ENCODE results near the gene IVL. TPM values are rescaled to one million over a fixed set of nuclear protein-coding genes. Genes with fewer than 3 reads are reported as not detected.

IVL gene
- polyA plus RNA-seq, 1 donor = not detected

DNA sequence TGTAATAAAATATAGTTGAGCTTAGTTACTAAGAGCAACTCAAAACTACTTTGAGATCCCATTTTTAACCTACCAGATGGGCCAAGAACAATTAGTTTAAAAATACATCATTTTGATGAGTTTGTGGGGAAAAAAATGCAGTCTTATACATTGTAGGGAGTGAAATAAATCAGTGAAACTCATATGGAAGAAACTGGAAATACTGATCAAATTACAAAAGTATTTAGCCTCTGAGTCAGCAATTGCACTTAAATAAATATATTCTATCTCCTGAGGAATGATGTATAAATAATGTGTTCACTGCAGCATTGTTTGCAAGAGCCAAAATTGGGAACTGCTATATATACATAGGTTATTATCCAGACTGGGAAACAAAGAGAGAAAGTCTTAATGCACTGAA is 34.9 kb upstream of the IVL start:
- no peak for DNase-seq
- Histone ChIP-seq H3K27me3 (ENCODE audit: control insufficient read depth, insufficient read depth, low read length) (peaks cover 4% of the 10 kb centered on the region), H3K9me3 (ENCODE audit: control insufficient read depth, low read depth, low read length) (no peaks in the 10 kb centered on the region), H3K4me3 (ENCODE audit: low read length) (no peak overlapping the region), H3K27ac (ENCODE audit: low read length) (no peak overlapping the region), H3K4me1 (ENCODE audit: control insufficient read depth, insufficient read depth, low read length) (no peaks in the 10 kb centered on the region), H3K36me3 (ENCODE audit: control insufficient read depth, insufficient read depth, low read length) (no peaks in the 10 kb centered on the region)

DNA sequence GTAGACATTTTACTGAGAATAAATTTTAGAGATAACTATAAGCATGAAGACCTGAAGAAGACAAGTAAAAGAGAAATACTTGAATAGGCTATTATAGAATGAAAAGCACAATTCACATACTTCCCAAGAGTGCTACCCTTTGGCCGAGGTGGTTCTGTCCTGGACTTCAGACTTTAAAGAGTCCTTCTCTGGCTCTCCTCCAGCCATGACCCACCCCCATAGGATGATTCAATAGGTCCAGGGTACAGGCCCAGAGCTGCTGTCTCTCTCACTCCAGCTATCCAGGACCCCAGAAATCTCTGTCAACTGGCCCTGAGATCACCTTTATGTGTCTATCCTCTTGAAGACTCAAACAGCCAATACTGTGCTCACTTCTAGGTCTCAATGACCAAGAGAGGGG is 31.5 kb upstream of the IVL start:
- Histone ChIP-seq H3K36me3 (ENCODE audit: control insufficient read depth, insufficient read depth, low read length) (no peaks in the 10 kb centered on the region), H3K4me3 (ENCODE audit: low read length) (no peak overlapping the region), H3K9me3 (ENCODE audit: control insufficient read depth, low read depth, low read length) (no peaks in the 10 kb centered on the region), H3K4me1 (ENCODE audit: control insufficient read depth, insufficient read depth, low read length) (no peaks in the 10 kb centered on the region), H3K27ac (ENCODE audit: low read length) (no peak overlapping the region), H3K27me3 (ENCODE audit: control insufficient read depth, insufficient read depth, low read length) (peaks cover 4% of the 10 kb centered on the region)
- no CpG with 5 or more reads among the region's 1 CpG for WGBS (ENCODE audit: insufficient coverage, low lambda C conversion rate)
- peak in 1 of 2 donors; percentile 10 for DNase-seq

DNA sequence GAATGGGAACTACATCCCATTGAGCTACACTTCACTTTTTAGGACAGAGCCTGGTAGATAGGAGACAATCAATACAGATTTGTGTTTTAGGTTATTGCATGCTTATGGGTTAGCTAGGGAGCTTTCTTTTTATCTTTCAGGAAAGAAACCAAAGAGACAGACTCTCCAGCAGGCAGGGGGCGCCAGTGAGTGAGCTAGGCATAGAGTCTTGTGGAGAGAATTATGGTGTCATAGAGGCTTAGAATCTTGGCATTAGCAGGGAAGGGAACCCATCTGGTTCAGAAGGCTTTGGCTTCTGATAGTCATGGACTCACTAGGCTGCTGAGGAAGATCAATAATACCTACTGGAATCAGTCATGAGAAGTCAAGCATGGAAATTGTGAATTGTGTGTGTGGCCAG is 30.3 kb upstream of the IVL start, which contains the start of gene SMCP:
SMCP (plus strand) TSS at position 281 of the 400 bp plus-strand sequence. CDS start 6,101 bp downstream, outside the sequence.
- DNase-seq = no peak
- Histone ChIP-seq H3K27me3 (ENCODE audit: control insufficient read depth, insufficient read depth, low read length) (no peaks in the 10 kb centered on the region), H3K4me3 (ENCODE audit: low read length) (no peak within 1 kb of the TSS), H3K36me3 (ENCODE audit: control insufficient read depth, insufficient read depth, low read length) (no peaks in the 10 kb centered on the region), H3K9me3 (ENCODE audit: control insufficient read depth, low read depth, low read length) (no peaks in the 10 kb centered on the region), H3K27ac (ENCODE audit: low read length) (no peak within 1 kb of the TSS), H3K4me1 (ENCODE audit: control insufficient read depth, insufficient read depth, low read length) (no peaks in the 10 kb centered on the region)
- no CpG with 5 or more reads among the region's 1 CpG for WGBS (ENCODE audit: insufficient coverage, low lambda C conversion rate)

DNA sequence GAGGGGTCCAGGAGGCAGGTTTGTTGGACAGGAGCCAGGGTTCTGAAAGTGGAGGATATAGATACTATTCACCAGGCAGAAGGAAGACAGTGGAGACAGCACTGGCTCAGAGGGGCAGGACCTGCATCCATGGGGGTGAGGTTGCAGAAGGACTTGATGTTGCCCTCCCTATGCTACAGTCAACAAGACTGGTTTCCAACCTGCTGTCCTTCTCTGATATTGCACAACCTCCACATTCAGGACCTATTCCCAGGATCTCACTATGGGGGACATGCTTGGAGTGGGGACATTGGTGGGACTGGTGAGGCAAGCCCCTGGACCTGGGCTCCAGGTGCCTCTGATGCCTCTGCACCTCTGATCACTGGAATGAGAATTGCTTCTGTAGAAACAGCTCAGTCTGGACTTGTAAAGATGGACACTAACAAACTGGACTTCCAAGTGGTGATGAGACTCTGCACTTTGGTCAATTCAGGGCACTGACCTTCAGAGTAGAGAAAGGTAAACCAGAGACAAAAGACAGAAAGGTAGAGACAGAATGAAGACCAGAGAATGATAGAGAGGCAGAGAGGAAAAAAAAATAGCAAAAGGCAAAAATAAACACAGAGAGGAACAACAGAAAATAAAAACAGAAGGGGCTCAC is 28.7 kb upstream of the IVL start:
- H3K27ac ChIP-seq (ENCODE audit: low read length) = no peak overlapping the region
- no peak for DNase-seq
- no peaks in the 10 kb centered on the region for H3K9me3 ChIP-seq (ENCODE audit: control insufficient read depth, low read depth, low read length)
- no peaks in the 10 kb centered on the region for H3K36me3 ChIP-seq (ENCODE audit: control insufficient read depth, insufficient read depth, low read length)
- no peaks in the 10 kb centered on the region for H3K27me3 ChIP-seq (ENCODE audit: control insufficient read depth, insufficient read depth, low read length)
- H3K4me3 ChIP-seq (ENCODE audit: low read length) = no peak overlapping the region
- H3K4me1 ChIP-seq (ENCODE audit: control insufficient read depth, insufficient read depth, low read length) = no peaks in the 10 kb centered on the region

DNA sequence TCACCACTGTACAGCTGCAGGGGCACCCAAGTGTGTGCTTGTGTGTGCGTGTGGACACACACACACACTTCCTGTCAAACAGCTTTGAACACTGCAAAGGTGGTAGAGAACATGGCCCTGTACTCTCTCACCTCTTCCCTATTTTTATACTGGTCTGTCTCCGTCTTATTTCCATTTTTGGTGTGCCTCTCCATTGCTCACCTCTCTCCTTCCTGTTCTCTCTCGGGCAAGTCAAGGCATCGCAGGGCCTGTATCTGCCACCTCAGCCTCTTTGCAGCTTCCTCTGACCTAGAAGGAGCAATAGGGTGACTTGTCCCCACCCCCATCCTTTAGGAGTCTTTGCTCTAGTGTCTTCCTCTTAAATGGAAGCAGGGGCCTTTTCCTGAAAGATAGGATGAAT is 28.0 kb upstream of the IVL start:
- H3K4me3 ChIP-seq (ENCODE audit: low read length) = no peak overlapping the region
- no peaks in the 10 kb centered on the region for H3K36me3 ChIP-seq (ENCODE audit: control insufficient read depth, insufficient read depth, low read length)
- whole genome bisulfite sequencing (ENCODE audit: insufficient coverage, low lambda C conversion rate) = 100% methylated on average over 2 of the region's 4 CpGs
- no peaks in the 10 kb centered on the region for H3K9me3 ChIP-seq (ENCODE audit: control insufficient read depth, low read depth, low read length)
- H3K27me3 ChIP-seq (ENCODE audit: control insufficient read depth, insufficient read depth, low read length) = no peaks in the 10 kb centered on the region
- no peaks in the 10 kb centered on the region for H3K4me1 ChIP-seq (ENCODE audit: control insufficient read depth, insufficient read depth, low read length)
- no peak for DNase-seq
- H3K27ac ChIP-seq (ENCODE audit: low read length) = no peak overlapping the region

DNA sequence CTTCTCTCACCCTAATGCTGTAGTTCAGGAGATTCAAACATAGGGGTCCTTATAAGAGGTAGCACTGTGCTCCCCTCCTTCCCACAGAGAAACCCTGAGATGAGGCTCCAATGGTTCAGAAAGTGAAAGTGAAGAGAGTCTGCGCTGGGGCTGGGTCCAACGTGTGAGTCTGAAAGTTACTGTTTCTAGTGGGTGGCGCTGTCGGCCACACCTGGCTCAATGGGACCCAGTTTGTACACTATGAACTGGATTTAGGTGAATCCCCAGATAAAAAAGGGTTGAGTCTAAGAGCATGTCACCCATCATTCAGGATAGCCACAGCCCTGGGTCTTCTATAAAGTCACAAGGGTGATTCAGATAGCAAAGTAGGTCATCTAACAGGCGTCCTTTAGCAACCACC is 27.4 kb upstream of the IVL start:
- no peak for DNase-seq
- Histone ChIP-seq H3K9me3 (ENCODE audit: control insufficient read depth, low read depth, low read length) (no peaks in the 10 kb centered on the region), H3K4me1 (ENCODE audit: control insufficient read depth, insufficient read depth, low read length) (no peaks in the 10 kb centered on the region), H3K4me3 (ENCODE audit: low read length) (no peak overlapping the region), H3K36me3 (ENCODE audit: control insufficient read depth, insufficient read depth, low read length) (no peaks in the 10 kb centered on the region), H3K27me3 (ENCODE audit: control insufficient read depth, insufficient read depth, low read length) (no peaks in the 10 kb centered on the region), H3K27ac (ENCODE audit: low read length) (no peak overlapping the region)
- WGBS (ENCODE audit: insufficient coverage, low lambda C conversion rate) = no CpG with 5 or more reads among the region's 5 CpGs

DNA sequence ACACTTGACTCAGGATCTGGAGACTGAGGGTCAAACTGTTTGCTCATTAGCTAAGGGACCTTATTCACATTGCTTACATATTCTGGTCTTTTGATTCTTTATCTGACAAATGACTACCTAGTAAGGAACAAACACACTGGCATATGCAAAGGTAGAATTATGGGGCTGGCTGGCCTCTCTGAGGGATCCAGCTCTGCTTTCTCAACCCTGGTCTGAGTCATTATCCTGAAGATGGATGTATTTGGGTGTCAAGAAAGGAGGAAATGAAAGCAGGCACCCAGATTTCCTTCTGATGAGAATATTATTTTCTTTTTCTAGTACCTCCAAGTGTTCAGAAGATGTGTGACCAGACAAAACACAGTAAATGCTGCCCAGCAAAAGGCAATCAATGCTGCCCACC is 24.3 kb upstream of the IVL start:
- Histone ChIP-seq H3K9me3 (ENCODE audit: control insufficient read depth, low read depth, low read length) (no peaks in the 10 kb centered on the region), H3K4me3 (ENCODE audit: low read length) (no peak overlapping the region), H3K36me3 (ENCODE audit: control insufficient read depth, insufficient read depth, low read length) (no peaks in the 10 kb centered on the region), H3K27ac (ENCODE audit: low read length) (no peak overlapping the region), H3K4me1 (ENCODE audit: control insufficient read depth, insufficient read depth, low read length) (no peaks in the 10 kb centered on the region), H3K27me3 (ENCODE audit: control insufficient read depth, insufficient read depth, low read length) (no peaks in the 10 kb centered on the region)
- DNase-seq = no peak

DNA sequence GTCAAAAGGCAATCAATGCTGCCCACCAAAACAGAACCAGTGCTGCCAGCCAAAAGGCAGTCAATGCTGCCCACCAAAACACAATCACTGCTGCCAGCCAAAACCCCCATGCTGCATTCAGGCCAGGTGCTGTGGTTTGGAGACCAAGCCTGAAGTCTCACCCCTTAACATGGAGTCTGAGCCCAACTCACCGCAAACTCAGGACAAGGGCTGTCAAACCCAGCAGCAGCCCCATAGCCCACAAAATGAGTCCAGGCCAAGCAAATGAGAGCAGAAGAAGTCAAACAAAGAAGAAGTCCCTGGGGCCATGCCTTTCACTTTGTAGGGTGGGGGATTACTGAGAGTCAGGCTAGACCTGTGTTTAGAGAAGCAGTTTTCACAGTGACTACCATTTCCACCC is 23.8 kb upstream of the IVL start:
- H3K27me3 ChIP-seq (ENCODE audit: control insufficient read depth, insufficient read depth, low read length) = no peaks in the 10 kb centered on the region
- no peak overlapping the region for H3K27ac ChIP-seq (ENCODE audit: low read length)
- no peak overlapping the region for H3K4me3 ChIP-seq (ENCODE audit: low read length)
- no CpG with 5 or more reads among the region's 1 CpG for WGBS (ENCODE audit: insufficient coverage, low lambda C conversion rate)
- no peak for DNase-seq
- H3K9me3 ChIP-seq (ENCODE audit: control insufficient read depth, low read depth, low read length) = no peaks in the 10 kb centered on the region
- H3K36me3 ChIP-seq (ENCODE audit: control insufficient read depth, insufficient read depth, low read length) = no peaks in the 10 kb centered on the region
- no peaks in the 10 kb centered on the region for H3K4me1 ChIP-seq (ENCODE audit: control insufficient read depth, insufficient read depth, low read length)

DNA sequence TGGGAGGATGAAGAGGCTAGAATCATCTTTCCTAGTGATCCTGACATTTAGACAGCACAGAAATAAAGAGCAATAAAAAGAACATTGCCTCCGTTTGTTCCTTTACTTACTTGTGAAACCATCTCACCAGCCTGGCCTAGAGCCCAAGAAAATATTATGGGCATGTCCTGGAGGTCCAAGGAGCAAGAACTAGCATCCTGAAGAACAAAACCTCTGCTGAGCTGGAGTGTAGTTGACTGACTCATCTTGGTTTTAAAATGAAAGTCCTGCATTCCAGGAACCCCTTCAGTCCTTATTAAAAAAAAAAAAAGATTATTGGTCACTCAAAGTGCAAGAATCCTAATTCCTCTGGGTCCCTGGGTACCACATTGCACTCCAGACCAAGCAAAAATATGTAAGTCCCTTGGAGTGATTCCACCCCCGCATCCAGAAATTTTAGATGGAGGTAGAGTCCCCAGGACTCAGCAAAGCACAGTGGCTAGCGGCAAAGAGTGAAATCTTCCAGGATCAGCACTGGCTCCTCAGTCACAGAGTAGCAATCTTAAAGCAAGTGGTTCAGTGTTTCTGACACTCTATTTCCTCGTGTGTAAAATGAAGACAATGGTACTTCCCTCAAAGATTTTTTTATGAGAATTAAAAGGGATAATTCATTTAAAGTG is 23.3 kb upstream of the IVL start:
- Histone ChIP-seq H3K4me1 (ENCODE audit: control insufficient read depth, insufficient read depth, low read length) (no peaks in the 10 kb centered on the region), H3K36me3 (ENCODE audit: control insufficient read depth, insufficient read depth, low read length) (no peaks in the 10 kb centered on the region), H3K4me3 (ENCODE audit: low read length) (no peak overlapping the region), H3K27me3 (ENCODE audit: control insufficient read depth, insufficient read depth, low read length) (no peaks in the 10 kb centered on the region), H3K9me3 (ENCODE audit: control insufficient read depth, low read depth, low read length) (no peaks in the 10 kb centered on the region), H3K27ac (ENCODE audit: low read length) (no peak overlapping the region)
- DNase-seq = no peak
- WGBS (ENCODE audit: insufficient coverage, low lambda C conversion rate) = 60% methylated on average over 1 of the region's 4 CpGs

DNA sequence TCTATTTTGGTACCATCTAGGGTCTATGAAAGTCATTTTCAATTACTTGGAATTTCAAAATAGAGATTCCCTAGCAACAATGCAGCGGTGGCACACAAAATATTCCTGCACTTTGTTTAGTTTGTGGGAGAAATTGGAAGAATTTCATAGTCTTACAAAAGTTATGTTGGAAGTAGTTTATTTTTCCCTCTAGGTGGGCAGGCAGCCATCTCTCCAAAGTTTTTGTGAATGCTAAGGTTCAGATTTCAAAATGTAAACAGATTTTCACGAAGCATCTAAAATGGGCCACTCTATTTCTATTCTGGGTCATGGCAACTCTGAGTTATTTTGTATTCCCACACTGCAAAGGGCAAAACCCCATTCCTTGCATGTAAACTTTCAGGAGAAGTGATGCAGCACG is 22.3 kb upstream of the IVL start:
- no peak for DNase-seq
- Histone ChIP-seq H3K36me3 (ENCODE audit: control insufficient read depth, insufficient read depth, low read length) (no peaks in the 10 kb centered on the region), H3K4me3 (ENCODE audit: low read length) (no peak overlapping the region), H3K27ac (ENCODE audit: low read length) (no peak overlapping the region), H3K4me1 (ENCODE audit: control insufficient read depth, insufficient read depth, low read length) (no peaks in the 10 kb centered on the region), H3K27me3 (ENCODE audit: control insufficient read depth, insufficient read depth, low read length) (no peaks in the 10 kb centered on the region), H3K9me3 (ENCODE audit: control insufficient read depth, low read depth, low read length) (no peaks in the 10 kb centered on the region)
- 83% methylated on average over 1 of the region's 3 CpGs for WGBS (ENCODE audit: insufficient coverage, low lambda C conversion rate)

DNA sequence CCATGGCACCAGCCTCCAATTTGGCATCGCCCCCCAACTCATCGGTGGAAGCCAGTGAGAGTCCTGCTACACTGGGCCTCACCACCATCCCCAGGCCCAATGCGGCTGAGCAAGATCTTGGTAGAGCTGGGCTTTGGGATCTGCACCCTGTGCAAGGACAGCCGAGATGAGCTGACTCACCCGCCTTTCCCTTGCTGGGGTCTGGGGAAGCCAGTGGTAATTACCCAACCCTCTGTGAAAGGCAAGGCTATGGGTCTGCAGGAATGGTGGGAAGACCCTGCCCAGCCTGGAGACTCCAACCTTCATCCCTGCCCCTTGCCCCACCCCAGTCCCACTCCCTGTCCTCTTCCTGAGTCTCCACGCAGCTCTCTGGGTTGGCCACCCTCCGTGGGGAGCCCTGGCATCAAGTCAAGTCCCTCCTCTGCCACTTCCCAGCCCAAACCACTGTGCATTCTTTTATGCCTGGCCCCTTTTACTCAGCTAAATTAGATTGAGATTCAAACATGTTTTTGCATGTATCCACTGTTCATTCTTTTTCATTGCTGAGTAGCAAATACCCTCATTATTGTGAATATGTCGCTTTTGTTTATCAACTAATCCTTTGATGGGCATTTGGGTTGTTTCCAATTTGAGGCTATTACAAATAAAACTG is 21.5 kb upstream of the IVL start:
- H3K4me1 ChIP-seq (ENCODE audit: control insufficient read depth, insufficient read depth, low read length) = no peaks in the 10 kb centered on the region
- no peaks in the 10 kb centered on the region for H3K9me3 ChIP-seq (ENCODE audit: control insufficient read depth, low read depth, low read length)
- WGBS (ENCODE audit: insufficient coverage, low lambda C conversion rate) = no CpG with 5 or more reads among the region's 8 CpGs
- H3K27ac ChIP-seq (ENCODE audit: low read length) = no peak overlapping the region
- no peaks in the 10 kb centered on the region for H3K27me3 ChIP-seq (ENCODE audit: control insufficient read depth, insufficient read depth, low read length)
- no peak overlapping the region for H3K4me3 ChIP-seq (ENCODE audit: low read length)
- no peak for DNase-seq
- no peaks in the 10 kb centered on the region for H3K36me3 ChIP-seq (ENCODE audit: control insufficient read depth, insufficient read depth, low read length)

Data from large intestine (tissue), 3 donors.